NT2/D1 (cell line): Measurements from ENCODE around the gene CDH4.

ENCODE experiments used
- SUZ12 ChIP-seq: IDR thresholded peaks from 2 replicates; pipeline ENCODE4 v1.6.1; 2011; ENCODE audit not compliant: insufficient read length, insufficient read depth; ENCODE audit errors: extremely low read depth
- YY1 ChIP-seq: IDR thresholded peaks from 2 replicates; pipeline ENCODE4 v1.6.1; 2011; ENCODE audit not compliant: insufficient read length, insufficient read depth
- ZNF274 ChIP-seq: IDR thresholded peaks from 2 replicates; pipeline ENCODE4 v1.6.1; 2011; ENCODE audit warnings: mild to moderate bottlenecking, low read depth, low read length

- TF ChIP-seq ZNF274 (no peak), SUZ12 (no peak), YY1 (no peak)
These were observed 638.1 kb downstream of the CDH4 start for GRCh38 chr20:61890210-61890609.
